IMR-90 (cell line): ENCODE measurements around the gene GAGE2A.
"Not testable (repeated sequence)": the region's sequence is repeated elsewhere in the genome, so short reads cannot be mapped to it uniquely, and the experiment has no call there.

Experiments
- CEBPB ChIP-seq: IDR thresholded peaks from 2 replicates; pipeline ENCODE4 v1.6.1; 2012; ENCODE audit warnings: low read depth, low read length, improper control_type of control experiment
- CHD1 ChIP-seq: IDR thresholded peaks from 2 replicates; pipeline ENCODE4 v1.6.1; 2012; ENCODE audit warnings: low read depth, low read length, improper control_type of control experiment
- CTCF ChIP-seq: conservative IDR thresholded peaks from 2 replicates; pipeline ENCODE4 v1.5.1; 2012; ENCODE audit warnings: mild to moderate bottlenecking, low read depth, low read length, improper control_type of control experiment
- MAZ ChIP-seq: IDR thresholded peaks from 2 replicates; pipeline ENCODE4 v1.6.1; 2012; ENCODE audit warnings: low read depth, mild to moderate bottlenecking, low read length, improper control_type of control experiment, moderate library complexity, borderline replicate concordance
- MXI1 ChIP-seq: IDR thresholded peaks from 2 replicates; pipeline ENCODE4 v1.6.1; 2012; ENCODE audit warnings: low read depth, mild to moderate bottlenecking, low read length, moderate library complexity, borderline replicate concordance
- NFE2L2 ChIP-seq: fragments of 150-350 bp; IDR thresholded peaks from 2 replicates; pipeline ENCODE4 v1.6.1; 2016; ENCODE audit warnings: low read depth, mild to moderate bottlenecking, low read length
- POLR2A ChIP-seq: IDR thresholded peaks from 2 replicates; pipeline ENCODE4 v1.6.1; 2012; ENCODE audit warnings: mild to moderate bottlenecking, low read depth, low read length
- RAD21 ChIP-seq: IDR thresholded peaks from 2 replicates; pipeline ENCODE4 v1.6.1; 2012; ENCODE audit warnings: low read length, improper control_type of control experiment
- RFX5 ChIP-seq: IDR thresholded peaks from 2 replicates; pipeline ENCODE4 v1.8.0; 2012; ENCODE audit warnings: low read depth, mild to moderate bottlenecking, low read length, moderate library complexity

- not testable (repeated sequence) for TF ChIP-seq CTCF, POLR2A, MXI1, RAD21, MAZ, RFX5, NFE2L2, CHD1, CEBPB
Measured at GRCh38 chrX:49568728-49569127, 20.6 kb upstream of the GAGE2A start.
